H9 (cell line): ENCODE measurements around the gene SNRPB2. TPM values are rescaled to one million over a fixed set of nuclear protein-coding genes. Genes with fewer than 3 reads are reported as not detected.

Experiments
- DNase-seq: peaks from one replicate; pipeline ENCODE4 v3.0.0-alpha.2; 2017
- H2AFZ ChIP-seq: one replicate; pipeline ENCODE4 v1.6.1; 2013; ENCODE audit warnings: mild to moderate bottlenecking, low read length, control low read depth, moderate library complexity
- H2AK5ac ChIP-seq: 2 replicates; pipeline ENCODE4 v1.6.1; 2013; ENCODE audit warnings: low read length, control low read depth, mixed read lengths; ENCODE audit not compliant: insufficient read length
- H2BK120ac ChIP-seq: one replicate; pipeline ENCODE4 v1.6.1; 2013; ENCODE audit warnings: low read depth, mild to moderate bottlenecking, low read length, control low read depth, inconsistent platforms; ENCODE audit not compliant: poor library complexity, severe bottlenecking
- H2BK12ac ChIP-seq: 2 replicates; pipeline ENCODE4 v1.6.1; 2013; ENCODE audit warnings: low read length, control low read depth, mixed read lengths, low read depth; ENCODE audit not compliant: insufficient read length
- H2BK15ac ChIP-seq: 2 replicates; pipeline ENCODE4 v1.6.1; 2013; ENCODE audit warnings: low read depth, low read length, control low read depth
- H2BK20ac ChIP-seq: one replicate; pipeline ENCODE4 v1.6.1; 2013; ENCODE audit warnings: low read depth, mild to moderate bottlenecking, low read length, control low read depth, inconsistent platforms; ENCODE audit not compliant: poor library complexity, severe bottlenecking
- H2BK5ac ChIP-seq: 2 replicates; pipeline ENCODE4 v1.6.1; 2013; ENCODE audit warnings: low read length, control low read depth, mixed read lengths; ENCODE audit not compliant: insufficient read length
- H3K14ac ChIP-seq: 2 replicates; pipeline ENCODE4 v1.6.1; 2013; ENCODE audit warnings: low read length, control low read depth; ENCODE audit not compliant: insufficient read depth
- H3K18ac ChIP-seq: 2 replicates; pipeline ENCODE4 v1.6.1; 2013; ENCODE audit warnings: low read depth, mild to moderate bottlenecking, mixed read lengths, low read length, control low read depth; ENCODE audit not compliant: insufficient read length
- H3K23ac ChIP-seq: 2 replicates; pipeline ENCODE4 v1.6.1; 2013; ENCODE audit warnings: low read length, control low read depth, mixed read lengths, low read depth; ENCODE audit not compliant: insufficient read length
- H3K23me2 ChIP-seq: 2 replicates; pipeline ENCODE4 v1.6.1; 2013; ENCODE audit warnings: low read depth, mild to moderate bottlenecking, mixed read lengths, low read length, control low read depth; ENCODE audit not compliant: insufficient read length, poor library complexity, severe bottlenecking
- H3K27ac ChIP-seq: 2 replicates; pipeline ENCODE4 v1.5.1; 2013; ENCODE audit warnings: low read length, control low read depth, mixed read lengths, low read depth; ENCODE audit not compliant: insufficient read length
- H3K27me3 ChIP-seq: 2 replicates; pipeline ENCODE4 v1.6.1; 2013; ENCODE audit warnings: low read length, control low read depth, inconsistent platforms; ENCODE audit not compliant: insufficient read depth
- H3K4ac ChIP-seq: 2 replicates; pipeline ENCODE4 v1.6.1; 2013; ENCODE audit warnings: low read depth, mild to moderate bottlenecking, control low read depth, inconsistent platforms, low read length, moderate library complexity
- H3K4me1 ChIP-seq: 2 replicates; pipeline ENCODE4 v1.6.1; 2013; ENCODE audit warnings: low read length, control low read depth, inconsistent platforms; ENCODE audit not compliant: insufficient read depth
- H3K4me2 ChIP-seq: 2 replicates; pipeline ENCODE4 v1.6.1; 2013; ENCODE audit warnings: low read length, control low read depth, mixed read lengths; ENCODE audit not compliant: insufficient read length, insufficient read depth
- H3K56ac ChIP-seq: 2 replicates; pipeline ENCODE4 v1.6.1; 2013; ENCODE audit warnings: low read depth, mild to moderate bottlenecking, mixed read lengths, low read length, control low read depth; ENCODE audit not compliant: insufficient read length
- H3K79me1 ChIP-seq: 2 replicates; pipeline ENCODE4 v1.6.1; 2013; ENCODE audit warnings: low read depth, mild to moderate bottlenecking, moderate library complexity, low read length, control low read depth, inconsistent platforms; ENCODE audit not compliant: insufficient read depth, poor library complexity, severe bottlenecking
- H3K79me2 ChIP-seq: 2 replicates; pipeline ENCODE4 v1.6.1; 2013; ENCODE audit warnings: low read length, control low read depth, inconsistent platforms; ENCODE audit not compliant: insufficient read depth
- H3K9ac ChIP-seq: 2 replicates; pipeline ENCODE4 v1.6.1; 2013; ENCODE audit warnings: low read length, control low read depth, mixed read lengths; ENCODE audit not compliant: insufficient read length; ENCODE audit errors: extremely low read depth
- H3K9me3 ChIP-seq: one replicate; pipeline ENCODE4 v1.6.1; 2013; ENCODE audit warnings: low read depth, low read length, inconsistent platforms; ENCODE audit not compliant: control insufficient read depth
- H3T11ph ChIP-seq: one replicate; pipeline ENCODE4 v1.6.1; 2013; ENCODE audit warnings: mild to moderate bottlenecking, low read length, control low read depth, inconsistent platforms
- H4K20me1 ChIP-seq: one replicate; pipeline ENCODE4 v1.6.1; 2013; ENCODE audit not compliant: control insufficient read depth, insufficient read length, insufficient read depth
- H4K5ac ChIP-seq: 2 replicates; pipeline ENCODE4 v1.6.1; 2013; ENCODE audit warnings: low read depth, mild to moderate bottlenecking, mixed read lengths, low read length, control low read depth; ENCODE audit not compliant: insufficient read length
- H4K8ac ChIP-seq: replicated peaks from 2 replicates; pipeline ENCODE4 v1.6.1; 2013; ENCODE audit warnings: low read length, control low read depth, mixed read lengths, low read depth; ENCODE audit not compliant: insufficient read length
- H4K91ac ChIP-seq: 2 replicates; pipeline ENCODE4 v1.6.1; 2013; ENCODE audit warnings: low read depth, mild to moderate bottlenecking, moderate library complexity, mixed read lengths, low read length, control low read depth; ENCODE audit not compliant: insufficient read length
- H3K27ac Mint-ChIP-seq, 3 experiments: 2 replicates in 2 of 3; 3 replicates in 1 of 3; pipeline ENCODE4 v1.8.0; 2020 to 2021; ENCODE audit warnings: mixed read lengths in 3 of 3, mild to moderate bottlenecking in 1 of 3, moderate library complexity in 1 of 3
- H3K27me3 Mint-ChIP-seq: 2 replicates; pipeline ENCODE4 v1.8.0; 2021; ENCODE audit warnings: low read depth, mild to moderate bottlenecking, moderate library complexity, mixed read lengths
- H3K36me3 Mint-ChIP-seq, 3 experiments: 2 replicates in 2 of 3; 3 replicates in 1 of 3; pipeline ENCODE4 v1.8.0; 2020 to 2021; ENCODE audit warnings: low read depth in 3 of 3, mixed read lengths in 3 of 3; ENCODE audit not compliant: insufficient read depth in 1 of 3
- H3K4me1 Mint-ChIP-seq, 2 experiments: 2 replicates each; pipeline ENCODE4 v1.8.0; 2020; ENCODE audit warnings: mixed read lengths in 2 of 2
- H3K4me3 Mint-ChIP-seq, 2 experiments: 2 replicates in 1 of 2; 3 replicates in 1 of 2; pipeline ENCODE4 v1.8.0; 2020 to 2021; ENCODE audit warnings: mild to moderate bottlenecking in 2 of 2, mixed read lengths in 2 of 2, moderate library complexity in 1 of 2
- H3K9me3 Mint-ChIP-seq, 2 experiments: 2 replicates in 1 of 2; 3 replicates in 1 of 2; pipeline ENCODE4 v1.8.0; 2020; ENCODE audit warnings: mild to moderate bottlenecking in 2 of 2, mixed read lengths in 2 of 2, moderate library complexity in 1 of 2
- WGBS: extraction: QIAGEN DNeasy Blood & Tissue Kit; methylation state at CpG from one replicate; pipeline ENCODE4 v1.1.7; 2013; ENCODE audit warnings: missing lambda C conversion rate, low lambda C conversion rate, mixed read lengths; ENCODE audit not compliant: insufficient read length; ENCODE audit errors: extremely low coverage; 5-methylcytosine and 5-hydroxymethylcytosine counted together
- total RNA-seq: library from RNA; stranded (reverse); gene quantifications from 2 replicates; pipeline ENCODE4 v1.2.1, GENCODE V29; 2021
- TF ChIP-seq, protein P1 (sequence below): fragments of 200-600 bp; sonication (generic); conservative IDR thresholded peaks from 3 replicates; pipeline ENCODE4 v1.8.0; 2021; ENCODE audit warnings: antibody characterized with exemption, mild to moderate bottlenecking

SNRPB2 gene
- total RNA-seq, 1 experiment from 2014 or later = 93.2 TPM

DNA sequence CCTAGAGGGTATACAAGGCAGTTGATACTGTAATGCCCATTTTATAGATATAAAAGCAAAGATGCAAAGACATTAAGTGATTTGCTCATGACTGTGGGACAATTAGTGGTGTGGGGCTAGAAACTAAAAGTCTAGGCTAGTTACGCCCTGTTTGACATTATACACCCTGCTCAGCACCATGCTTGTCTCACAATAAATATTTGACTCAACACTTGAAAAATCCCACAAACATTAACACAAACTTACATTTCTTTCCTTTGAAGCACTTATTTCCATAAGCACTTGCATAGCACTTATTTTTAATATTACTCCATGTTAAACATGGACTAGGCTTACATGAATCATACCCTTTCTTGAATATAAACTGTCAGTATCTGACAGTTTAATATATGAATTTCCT is 36.5 kb upstream of the SNRPB2 start:
- no peaks in the 10 kb centered on the region for H3K79me2 ChIP-seq
- TF ChIP-seq, protein P1, sequence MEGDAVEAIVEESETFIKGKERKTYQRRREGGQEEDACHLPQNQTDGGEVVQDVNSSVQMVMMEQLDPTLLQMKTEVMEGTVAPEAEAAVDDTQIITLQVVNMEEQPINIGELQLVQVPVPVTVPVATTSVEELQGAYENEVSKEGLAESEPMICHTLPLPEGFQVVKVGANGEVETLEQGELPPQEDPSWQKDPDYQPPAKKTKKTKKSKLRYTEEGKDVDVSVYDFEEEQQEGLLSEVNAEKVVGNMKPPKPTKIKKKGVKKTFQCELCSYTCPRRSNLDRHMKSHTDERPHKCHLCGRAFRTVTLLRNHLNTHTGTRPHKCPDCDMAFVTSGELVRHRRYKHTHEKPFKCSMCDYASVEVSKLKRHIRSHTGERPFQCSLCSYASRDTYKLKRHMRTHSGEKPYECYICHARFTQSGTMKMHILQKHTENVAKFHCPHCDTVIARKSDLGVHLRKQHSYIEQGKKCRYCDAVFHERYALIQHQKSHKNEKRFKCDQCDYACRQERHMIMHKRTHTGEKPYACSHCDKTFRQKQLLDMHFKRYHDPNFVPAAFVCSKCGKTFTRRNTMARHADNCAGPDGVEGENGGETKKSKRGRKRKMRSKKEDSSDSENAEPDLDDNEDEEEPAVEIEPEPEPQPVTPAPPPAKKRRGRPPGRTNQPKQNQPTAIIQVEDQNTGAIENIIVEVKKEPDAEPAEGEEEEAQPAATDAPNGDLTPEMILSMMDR = no peak

More for the DNA sequence above, 36.5 kb upstream of the SNRPB2 start:
- H3K56ac ChIP-seq = no peak overlapping the region
- H4K20me1 ChIP-seq = no peaks in the 10 kb centered on the region
- no peak overlapping the region for H2AFZ ChIP-seq
- H3K4ac ChIP-seq = no peak overlapping the region
- no peak overlapping the region for H2BK12ac ChIP-seq
- no peak overlapping the region for H2BK15ac ChIP-seq
- H3K9me3 ChIP-seq = no peaks in the 10 kb centered on the region
- no peak overlapping the region for H4K5ac ChIP-seq
- H4K91ac ChIP-seq = no peak overlapping the region
- no CpG with 5 or more reads among the region's 1 CpG for WGBS
- H4K8ac ChIP-seq = no peak overlapping the region
- H3K27ac ChIP-seq = no peak overlapping the region
- H3K23me2 ChIP-seq = no peaks in the 10 kb centered on the region
- Mint-ChIP-seq H3K27me3 (peaks cover 3% of the 10 kb centered on the region), H3K27ac (no peak overlapping the region), H3K4me3 (no peak overlapping the region), H3K36me3 (no peaks in the 10 kb centered on the region), H3K4me1 (no peaks in the 10 kb centered on the region), H3K9me3 (no peaks in the 10 kb centered on the region)
- H3K18ac ChIP-seq = no peak overlapping the region
- no peak overlapping the region for H2BK120ac ChIP-seq
- no peak overlapping the region for H3K14ac ChIP-seq
- H3K4me1 ChIP-seq = no peaks in the 10 kb centered on the region
- H3K79me1 ChIP-seq = no peaks in the 10 kb centered on the region
- no peak overlapping the region for H2AK5ac ChIP-seq
- H3K9ac ChIP-seq = no peak overlapping the region
- H3T11ph ChIP-seq = no peak overlapping the region
- no peak overlapping the region for H2BK5ac ChIP-seq
- no peak overlapping the region for H3K4me2 ChIP-seq
- no peak overlapping the region for H3K23ac ChIP-seq
- DNase-seq = no peak
- H2BK20ac ChIP-seq = no peak overlapping the region
- H3K27me3 ChIP-seq = no peaks in the 10 kb centered on the region
